Inferior parietal cortex (tissue), 1 donor: Measurements from ENCODE around the gene IL17REL.

Experiments
- DNase-seq: peaks from one replicate; pipeline ENCODE4 v3.0.0-alpha.2; 2016; ENCODE audit errors: extremely low spot score

Gene IL17REL

GRCh38 chr22:50002791-50003190 lies 9.8 kb downstream of the IL17REL start:
- no peak for DNase-seq

GRCh38 chr22:50001388-50002231 lies 11.0 kb downstream of the IL17REL start:
- no peak for DNase-seq

DNA sequence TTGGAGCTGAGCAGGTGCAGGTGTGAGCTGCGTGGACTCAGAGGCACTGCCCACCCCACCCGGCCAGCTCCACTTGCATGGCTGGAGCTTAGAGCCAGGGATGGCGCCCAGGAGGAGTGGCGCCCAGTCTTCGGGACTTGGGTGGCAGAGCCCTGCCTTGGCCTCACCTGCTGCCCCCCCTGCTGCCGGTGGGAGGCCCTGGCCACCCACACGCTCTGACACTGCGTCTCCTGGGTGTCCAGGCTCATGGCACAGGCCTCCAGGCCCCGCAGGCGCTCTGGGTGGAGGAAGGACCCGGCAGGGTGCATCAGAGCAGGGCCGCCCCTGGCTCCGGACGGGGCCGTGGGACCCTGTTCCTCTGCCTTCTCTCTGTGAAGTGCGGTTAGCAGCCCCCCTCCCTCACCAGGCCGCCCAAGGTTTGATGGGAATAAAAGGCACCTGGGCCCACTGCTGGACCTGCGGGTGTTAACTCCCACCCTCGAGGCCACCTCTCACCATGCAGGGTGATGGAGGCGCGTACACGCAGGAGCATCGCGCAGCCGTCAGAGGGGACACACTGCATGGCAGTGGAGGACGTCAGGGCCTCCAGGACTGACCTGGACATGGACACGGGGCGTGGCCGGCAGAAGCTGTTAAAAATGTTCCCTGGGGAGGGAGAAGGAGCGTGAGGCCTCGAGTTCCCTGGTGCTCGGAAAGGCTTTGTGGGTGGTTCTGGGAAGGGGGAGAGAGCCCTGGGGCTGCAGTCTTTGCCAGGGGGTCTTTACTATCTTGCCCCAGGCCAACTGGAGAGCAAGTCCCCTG lies 11.8 kb downstream of the IL17REL start:
- DNase-seq = no peak

DNA sequence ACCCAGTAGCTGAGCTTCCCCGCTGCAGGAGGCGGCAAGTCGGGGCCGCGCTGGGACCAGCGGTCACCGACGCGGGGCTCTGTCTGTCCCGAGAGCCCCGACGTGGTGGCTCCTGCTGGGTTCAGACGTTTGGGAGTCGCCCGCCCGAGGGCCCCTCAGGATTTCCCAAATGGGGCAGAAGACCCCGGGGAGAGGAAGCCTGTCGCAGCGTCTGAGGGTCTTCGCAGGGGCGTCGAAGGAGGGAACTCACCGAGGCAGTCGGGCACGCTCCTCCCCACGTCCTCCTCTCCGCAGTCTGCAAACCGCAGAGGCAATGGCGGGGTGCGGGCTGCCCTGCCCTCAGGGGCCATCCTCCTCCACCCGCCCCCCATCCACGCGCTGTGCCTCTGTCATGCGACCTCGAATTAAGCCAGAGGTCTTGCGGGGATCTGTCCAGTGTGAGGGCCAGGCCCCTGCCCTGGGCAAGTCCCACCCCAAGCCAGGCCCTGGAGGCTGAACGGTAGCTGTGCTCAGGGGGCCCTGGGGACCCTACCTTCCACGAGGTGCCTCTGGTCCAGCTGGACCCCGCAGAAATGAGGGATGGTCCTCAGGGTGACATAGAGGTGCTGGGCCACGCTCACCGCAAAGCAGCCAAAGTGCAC lies 12.5 kb downstream of the IL17REL start:
- DNase-seq = no peak

DNA sequence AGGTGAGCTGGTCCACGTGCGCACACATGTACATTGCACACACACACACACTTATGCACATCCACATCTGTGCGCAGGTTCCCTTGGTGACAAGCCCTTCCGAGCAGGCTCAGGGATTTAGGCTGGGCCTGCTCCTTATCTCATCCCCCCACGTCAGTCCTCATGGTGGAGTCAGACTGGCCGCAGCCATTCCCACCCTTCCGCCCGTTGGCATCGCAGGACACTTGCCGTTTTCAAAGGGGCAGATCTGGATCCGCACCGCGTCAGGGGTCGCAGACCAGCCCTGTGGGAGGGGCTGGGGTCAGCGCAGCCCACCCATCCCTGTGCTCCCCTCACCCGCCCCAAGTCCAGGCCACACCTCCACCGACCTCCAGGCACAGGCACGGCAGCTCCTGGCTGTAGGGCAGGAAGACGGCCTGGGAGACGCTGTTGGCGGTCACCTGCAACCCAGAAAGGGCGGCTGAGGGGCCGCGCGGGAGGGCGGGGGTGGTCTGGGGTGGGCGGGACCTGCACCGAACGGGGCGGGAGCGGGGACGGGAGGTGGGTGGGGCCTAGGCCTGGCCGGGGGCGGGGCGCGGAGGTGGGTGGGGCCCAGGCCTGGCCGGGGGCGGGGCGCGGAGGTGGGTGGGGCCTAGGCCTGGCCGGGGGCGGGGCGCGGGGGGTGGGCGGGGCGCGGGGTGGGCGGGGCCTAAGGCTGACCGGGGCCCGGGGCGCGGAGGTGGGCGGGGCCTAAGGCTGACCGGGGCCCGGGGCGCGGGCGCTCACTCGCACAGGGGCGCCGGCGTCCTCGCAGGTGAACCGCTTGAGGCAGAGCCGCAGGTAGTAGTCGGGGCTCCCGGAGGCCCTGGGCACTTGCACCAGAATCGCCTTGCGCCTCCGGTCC lies 13.3 kb downstream of the IL17REL start:
- no peak for DNase-seq

GRCh38 chr22:49998718-49999062 lies 13.9 kb downstream of the IL17REL start:
- no peak for DNase-seq

DNA sequence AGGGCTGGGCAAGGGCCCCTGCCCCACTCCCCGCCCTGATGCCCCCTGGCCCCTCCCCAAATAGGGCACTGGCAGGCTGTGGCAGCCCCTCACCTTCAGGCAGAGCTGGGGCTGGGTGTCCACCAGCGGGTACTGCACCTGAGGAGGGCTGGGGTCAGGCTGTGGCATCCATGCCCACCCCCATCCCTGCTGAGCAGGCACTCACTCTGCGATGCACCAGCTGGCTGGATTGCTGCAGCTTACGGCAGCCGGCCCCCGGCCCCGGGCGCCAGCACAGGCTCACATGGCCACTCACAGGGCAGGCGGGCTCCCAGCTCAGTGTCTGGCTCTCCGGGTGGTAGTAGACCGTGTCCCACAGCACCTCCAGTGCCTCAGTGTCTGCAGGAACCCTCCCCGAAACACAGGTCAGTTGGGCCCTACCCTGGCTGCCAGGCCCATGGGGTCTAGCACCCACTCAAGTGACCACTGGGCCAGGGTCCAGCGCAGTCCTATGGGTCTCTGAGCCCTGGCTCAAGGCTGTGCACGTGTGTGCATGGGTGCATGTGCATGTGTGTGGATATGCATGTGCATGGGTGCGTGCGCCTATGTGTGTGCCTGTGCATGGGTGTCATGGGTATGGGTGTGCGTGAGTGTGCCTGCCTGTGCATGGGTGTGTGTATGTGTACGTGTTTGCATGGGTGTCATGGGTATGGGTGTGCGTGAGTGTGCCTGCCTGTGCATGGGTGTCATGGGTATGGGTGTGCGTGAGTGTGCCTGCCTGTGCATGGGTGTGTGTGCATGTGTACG lies 14.4 kb downstream of the IL17REL start:
- no peak for DNase-seq

GRCh38 chr22:49997251-49997599 lies 15.3 kb downstream of the IL17REL start:
- no peak for DNase-seq

DNA sequence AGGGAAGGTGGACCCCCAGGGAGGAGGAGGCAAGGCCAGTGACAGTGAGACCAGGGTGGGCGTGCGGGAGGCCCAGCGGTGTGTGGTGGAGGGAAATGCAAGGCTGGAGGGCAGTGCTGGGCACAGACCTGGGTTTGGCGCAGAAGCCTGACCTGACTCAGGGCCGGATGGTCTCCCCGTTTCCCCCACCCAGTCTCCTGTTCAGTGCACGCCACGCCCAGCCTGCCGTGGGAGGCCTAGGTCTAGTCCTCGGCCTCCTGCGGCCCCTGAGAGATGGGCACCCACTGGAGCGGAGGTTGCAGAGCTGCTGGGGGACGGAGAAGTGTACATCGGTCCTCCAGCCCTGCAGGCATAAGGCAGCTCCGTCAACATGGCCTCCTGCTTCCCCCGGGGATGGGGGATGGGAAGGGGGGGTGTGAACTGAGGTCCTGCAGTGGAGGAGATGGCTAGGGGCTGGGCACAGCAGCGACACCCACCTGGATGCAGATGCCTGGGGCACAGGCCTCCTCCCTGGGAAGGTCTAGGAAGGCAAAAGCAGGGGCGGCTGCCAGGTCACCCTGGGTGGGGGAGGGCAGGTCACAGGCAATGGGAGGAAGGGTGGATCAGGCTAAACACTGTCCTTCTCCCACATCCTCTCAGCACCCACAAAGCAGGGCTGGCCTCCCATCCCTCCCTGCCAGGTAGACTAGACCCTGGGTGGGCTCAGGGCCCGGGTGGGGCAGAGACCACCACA lies 15.9 kb downstream of the IL17REL start:
- DNase-seq = no peak

DNA sequence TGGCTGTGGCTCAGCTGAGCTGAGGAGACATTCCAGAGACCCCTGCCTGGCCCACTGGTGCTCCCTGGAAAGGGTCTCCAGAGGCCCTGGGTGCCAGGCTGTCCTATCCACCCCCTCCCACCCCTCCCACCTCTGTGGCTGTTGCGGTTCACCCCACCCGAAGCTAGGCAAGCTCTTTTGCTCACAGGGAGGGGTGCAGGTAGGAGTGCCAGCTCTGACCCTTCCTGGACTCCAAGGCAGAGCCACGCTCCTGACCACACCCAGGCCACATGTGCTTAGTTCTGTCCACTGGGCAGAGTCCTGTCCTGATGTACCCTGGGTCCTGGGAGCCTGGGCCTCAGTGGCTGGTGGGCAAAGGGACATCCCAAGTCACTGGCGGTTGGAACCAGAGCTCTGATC lies 16.4 kb downstream of the IL17REL start:
- DNase-seq = no peak

DNA sequence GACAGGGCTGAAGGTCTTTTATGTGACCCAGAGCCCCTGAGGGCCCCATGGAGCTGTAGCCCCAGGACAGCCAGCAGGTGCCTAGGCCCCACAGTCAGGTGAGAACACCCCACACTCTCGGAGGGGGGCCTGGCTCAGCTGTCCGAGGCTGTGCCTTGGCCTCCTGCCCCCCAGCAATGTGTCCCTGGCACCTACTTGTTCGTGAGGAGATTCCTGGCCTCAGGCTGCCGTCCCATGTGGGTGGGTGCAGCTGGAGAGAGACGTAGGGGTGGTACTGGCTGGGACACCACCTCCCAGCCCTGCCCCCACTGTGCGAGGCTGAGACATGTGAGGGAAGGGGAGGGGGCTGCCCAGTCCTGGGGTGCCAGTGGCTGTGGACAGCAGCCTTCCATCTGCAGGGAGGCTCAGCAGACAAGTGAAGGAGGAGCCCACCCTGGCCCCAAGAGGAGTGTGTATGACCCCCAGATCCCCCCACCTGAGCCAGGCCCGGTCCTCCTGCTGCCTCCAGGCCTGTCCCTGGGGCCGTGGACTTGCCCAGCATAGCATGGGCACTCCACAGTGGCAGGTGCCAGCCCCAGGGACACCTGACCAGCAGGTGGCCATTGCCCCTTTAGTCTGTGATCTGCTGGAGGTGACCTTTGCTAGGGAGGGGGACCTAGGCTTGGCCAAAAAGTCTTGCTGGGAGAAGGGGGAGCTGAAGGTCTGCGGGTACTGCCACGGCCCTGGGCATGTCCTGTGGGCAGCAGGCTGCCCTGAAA lies 17.0 kb downstream of the IL17REL start:
- no peak for DNase-seq

DNA sequence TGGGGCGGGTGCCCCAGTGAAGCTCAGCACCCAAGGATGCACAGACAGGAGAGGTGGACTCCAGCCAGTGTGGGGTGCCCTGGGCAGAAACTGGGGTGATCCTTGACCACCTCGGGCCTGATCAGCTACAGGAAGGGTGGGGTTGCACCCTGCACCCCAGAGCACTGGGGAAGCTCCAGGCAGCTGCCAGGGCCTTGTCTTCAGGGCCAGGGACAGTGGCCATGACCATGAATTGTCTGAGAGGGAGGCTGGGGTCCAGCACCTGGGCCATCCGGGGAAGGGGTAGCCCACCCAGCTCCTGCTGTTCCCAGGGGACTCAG lies 17.6 kb downstream of the IL17REL start:
- no peak for DNase-seq

GRCh38 chr22:49994361-49995040 lies 18.1 kb downstream of the IL17REL start:
- DNase-seq = no peak

GRCh38 chr22:49993649-49994360 lies 18.8 kb downstream of the IL17REL start:
- DNase-seq = no peak

DNA sequence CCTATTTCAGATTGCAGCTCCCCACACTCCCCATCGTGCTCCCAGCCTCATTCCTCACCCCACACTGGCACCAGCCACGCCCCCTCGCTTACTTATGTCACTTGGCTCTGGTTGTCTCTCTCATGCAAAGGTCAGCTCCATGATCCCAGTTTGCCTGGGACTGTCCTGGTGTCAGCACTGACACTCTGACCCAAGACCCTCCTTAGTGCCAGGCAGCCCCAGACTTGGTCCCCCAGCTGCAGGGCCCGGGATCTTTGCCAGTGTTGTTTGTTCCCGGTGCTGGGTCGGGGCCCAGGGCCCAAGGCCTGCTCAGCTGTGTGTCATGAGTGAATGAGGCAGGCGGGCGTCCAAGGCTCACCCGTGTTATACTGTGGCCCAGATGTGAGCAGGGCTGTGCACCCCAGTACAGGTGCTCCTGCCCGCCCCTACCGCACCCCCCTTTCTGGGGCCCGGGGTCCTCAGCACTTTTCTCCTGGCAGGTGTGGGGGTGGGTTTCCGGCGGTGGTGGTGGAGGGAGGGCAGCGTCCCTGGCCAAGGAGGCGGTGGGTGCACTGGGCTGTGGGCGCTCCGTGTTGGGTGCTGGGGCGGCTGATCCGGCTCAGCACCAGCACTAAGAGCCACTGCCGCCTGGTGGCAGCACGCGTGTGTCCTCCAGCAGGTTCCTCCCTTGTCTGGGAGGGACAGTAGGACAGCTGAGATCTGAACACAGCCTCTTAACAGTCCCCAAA lies 19.5 kb downstream of the IL17REL start:
- DNase-seq = peak; percentile 78

GRCh38 chr22:49991907-49992533 lies 20.5 kb downstream of the IL17REL start:
- DNase-seq = no peak

DNA sequence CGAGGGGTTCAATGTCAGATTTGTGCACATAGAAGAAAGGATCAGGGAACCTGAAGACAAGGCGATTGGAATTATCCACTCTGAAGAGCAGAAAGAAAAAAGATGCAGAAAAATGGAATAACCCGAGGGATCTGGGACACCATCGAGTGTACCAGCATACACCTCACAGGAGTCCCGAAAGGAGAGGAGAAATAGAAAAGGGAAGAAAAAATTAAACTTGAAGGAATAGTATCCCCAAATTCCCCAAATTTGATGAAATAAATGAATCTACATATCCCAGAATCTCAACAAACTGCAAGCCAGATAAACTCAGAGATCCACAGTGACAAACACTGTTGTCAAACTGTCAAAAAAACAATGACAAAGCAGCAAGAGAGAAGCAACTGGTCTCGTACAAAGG lies 21.4 kb downstream of the IL17REL start:
- no peak for DNase-seq
